ENCODE measurements around the gene CHDH.

Gene CHDH

GRCh38 chr3:53764026-53764775 lies 82.0 kb downstream of the CHDH start:
- no peak for DNase-seq (ENCODE audit: extremely low read depth, low read depth)
- no peak for TF ChIP-seq CTCF (IDR thresholded peaks at IDR 0.05; ENCODE audit: low read depth, low read length)

- DNase-seq (ENCODE audit: extremely low read depth, low read depth) = no peak
- no peak for TF ChIP-seq CTCF (IDR thresholded peaks at IDR 0.05; ENCODE audit: low read depth, low read length)
These were observed 82.9 kb downstream of the CHDH start for GRCh38 chr3:53763353-53763752.
